Left lung (tissue), 10 donors: ENCODE data around the gene TRIM27. TPM values are rescaled to one million over a fixed set of nuclear protein-coding genes. Genes with fewer than 3 reads are reported as not detected.

Experiments
- ATAC-seq: fragments of 200-7000 bp; cut with Tn5 transposase; one replicate; pipeline ENCODE4 v1.9.1; 2020; ENCODE audit warnings: moderate library complexity
- DNase-seq, 4 donors: peaks; one replicate each; pipeline ENCODE4 v3.0.0-alpha.2; 2013 to 2020
- H3K27ac ChIP-seq, 2 donors: fragments of 200-600 bp; sonication (generic) in 1 of 2; one replicate each; pipeline versions ENCODE4 v1.5.0 to v1.8.0; 2020 to 2021
- H3K27me3 ChIP-seq, 2 donors: fragments of 200-600 bp; sonication (generic) in 1 of 2; one replicate each; pipeline versions ENCODE4 v1.5.0 to v1.8.0; 2020 to 2021
- H3K36me3 ChIP-seq, 2 donors: fragments of 200-600 bp; sonication (generic) in 1 of 2; one replicate each; pipeline versions ENCODE4 v1.5.0 to v1.8.0; 2020 to 2021
- H3K4me1 ChIP-seq, 2 donors: fragments of 200-600 bp; one replicate each; pipeline ENCODE4 v1.8.0; 2021
- H3K4me3 ChIP-seq, 2 donors: fragments of 200-600 bp; sonication (generic) in 1 of 2; one replicate each; pipeline versions ENCODE4 v1.5.0 to v1.8.0; 2020 to 2021; ENCODE audit warnings: mild to moderate bottlenecking in 1 of 2
- H3K9me3 ChIP-seq, 2 donors: fragments of 200-600 bp; sonication (generic) in 1 of 2; one replicate each; pipeline versions ENCODE4 v1.5.0 to v1.8.0; 2020 to 2021
- CTCF ChIP-seq, 2 donors: fragments of 200-600 bp; sonication (generic) in 1 of 2; IDR thresholded peaks; one replicate each; pipeline versions ENCODE4 v1.5.0 to v1.8.0; 2021; ENCODE audit warnings: antibody characterized with exemption in 2 of 2
- intact Hi-C, 2 donors: fragments of 100-400 bp; cut with DNase I; formaldehyde crosslinking; loops; one replicate each; pipeline versions ENCODE4 v1.11.2 to v1.14.2; 2022
- polyA plus RNA-seq, 6 donors: library from polyadenylated mRNA; unstranded; fragments of 120-200 nt; gene quantifications; one replicate each; pipeline ENCODE4 v1.2.1, GENCODE V29; 2013; ENCODE audit not compliant: insufficient read length in 6 of 6
- total RNA-seq, 2 donors: library from RNA; stranded (reverse); fragmentation: NEBNext Ultra II Directional; extraction: Animal tissue kit (Norgen Biotek cat#: 25700); gene quantifications; one replicate each; pipeline ENCODE4 v1.2.1, GENCODE V29; 2021
- donor health status: DM: no; HTN: yes; CAD: no.
- donor health status: DM: no; HTN: no; CAD: no.

Gene TRIM27
- total and polyA plus RNA-seq, 8 donors, result 42.2 to 96.9 (median 84.2) TPM

GRCh38 chr6:28900577-28901256 is 23.1 kb downstream of the TRIM27 start:
- no peak for TF ChIP-seq CTCF (IDR thresholded peaks at IDR 0.05)
- Histone ChIP-seq H3K4me3 (no peak overlapping the region), H3K9me3 (no peaks in the 10 kb centered on the region), H3K27me3 (no peaks in the 10 kb centered on the region), H3K36me3 (peaks cover 0 to 59% of the 10 kb centered on the region in 2 donors), H3K27ac (no peak overlapping the region), H3K4me1 (peaks cover 3 to 12% of the 10 kb centered on the region in 2 donors)
- ATAC-seq (no peak), DNase-seq (no peak)
- intact Hi-C loops, result no loop called here

GRCh38 chr6:28898710-28898965 is 25.1 kb downstream of the TRIM27 start:
- Histone ChIP-seq H3K36me3 (peaks cover 0 to 38% of the 10 kb centered on the region in 2 donors), H3K4me3 (no peak overlapping the region), H3K27ac (no peak overlapping the region), H3K9me3 (no peaks in the 10 kb centered on the region), H3K27me3 (no peaks in the 10 kb centered on the region), H3K4me1 (peaks cover 3 to 12% of the 10 kb centered on the region in 2 donors)
- no peak for TF ChIP-seq CTCF (IDR thresholded peaks at IDR 0.05)
- ATAC-seq (no peak), DNase-seq (no peak)
- intact Hi-C loops, result no loop called here

- intact Hi-C loops, result no loop called here
- no peaks in the 10 kb centered on the region for H3K27me3 ChIP-seq
- no peaks in the 10 kb centered on the region for H3K9me3 ChIP-seq
- H3K4me3 ChIP-seq, result peak overlapping the region; percentile 53 to 67
- H3K27ac ChIP-seq, result peak overlapping the region; percentile 98 to 99
- TF ChIP-seq CTCF (IDR thresholded peaks at IDR 0.05), result no peak
- DNase-seq (peak in 1 of 4 donors; percentile 17), ATAC-seq (no peak)
- H3K4me1 ChIP-seq, result peaks cover 3 to 12% of the 10 kb centered on the region in 2 donors
- H3K36me3 ChIP-seq, result peaks cover 0 to 25% of the 10 kb centered on the region in 2 donors
Measured at GRCh38 chr6:28897369-28897745, 26.4 kb downstream of the TRIM27 start.

- peak in 1 of 2 donors; percentile 26 for TF ChIP-seq CTCF (IDR thresholded peaks at IDR 0.05)
- no peaks in the 10 kb centered on the region for H3K9me3 ChIP-seq
- peak overlapping the region; percentile 98 to 99 for H3K27ac ChIP-seq
- peaks cover 3 to 12% of the 10 kb centered on the region in 2 donors for H3K4me1 ChIP-seq
- H3K4me3 ChIP-seq, result peak overlapping the region; percentile 53 to 67
- peaks cover 0 to 19% of the 10 kb centered on the region in 2 donors for H3K36me3 ChIP-seq
- H3K27me3 ChIP-seq, result no peaks in the 10 kb centered on the region
- ATAC-seq (peak; percentile 59), DNase-seq (peak; percentile 55 to 84 (median 80))
- intact Hi-C loops, result no loop called here
Measured at GRCh38 chr6:28896505-28897368, 27.0 kb downstream of the TRIM27 start.

- no peak for TF ChIP-seq CTCF (IDR thresholded peaks at IDR 0.05)
- ATAC-seq (peak; percentile 87), DNase-seq (peak; percentile 85 to 97 (median 95))
- peaks cover 3 to 12% of the 10 kb centered on the region in 2 donors for H3K4me1 ChIP-seq
- H3K9me3 ChIP-seq, result no peaks in the 10 kb centered on the region
- H3K4me3 ChIP-seq, result peak overlapping the region; percentile 53 to 67
- H3K27me3 ChIP-seq, result no peaks in the 10 kb centered on the region
- peak overlapping the region; percentile 98 to 99 for H3K27ac ChIP-seq
- H3K36me3 ChIP-seq, result peaks cover 0 to 4% of the 10 kb centered on the region in 2 donors
- intact Hi-C loops, result no loop called here
Measured at GRCh38 chr6:28895131-28895812, 28.5 kb downstream of the TRIM27 start.
